Fibroblast of peridontal ligament (primary cell): ENCODE results near the gene CFI.

Source experiments
- DNase-seq: peaks from one replicate; pipeline ENCODE4 v3.0.0-alpha.2; 2010; ENCODE audit errors: extremely low read depth

CFI gene

GRCh38 chr4:109730619-109731545, 70.9 kb downstream of the CFI start:
- no peak for DNase-seq

- DNase-seq: peak; percentile 60
Measured at GRCh38 chr4:109729718-109730618, 71.8 kb downstream of the CFI start, which contains the start of gene PLA2G12A. TSS of gene PLA2G12A (minus strand) at chr4:109730070. CDS start at chr4:109729809, 261 bp downstream.

GRCh38 chr4:109729117-109729717, 72.6 kb downstream of the CFI start:
- DNase-seq: peak; percentile 27

- no peak for DNase-seq
Measured at GRCh38 chr4:109728385-109728784, 73.4 kb downstream of the CFI start.

- DNase-seq: no peak
Measured at GRCh38 chr4:109723110-109723509, 78.7 kb downstream of the CFI start.

GRCh38 chr4:109722357-109722756, 79.4 kb downstream of the CFI start:
- DNase-seq: no peak

- no peak for DNase-seq
Measured at GRCh38 chr4:109721033-109721432, 80.8 kb downstream of the CFI start.

GRCh38 chr4:109719604-109720003, 82.2 kb downstream of the CFI start:
- no peak for DNase-seq

- no peak for DNase-seq
Measured at GRCh38 chr4:109718759-109719158, 83.0 kb downstream of the CFI start.

- DNase-seq: no peak
Measured at GRCh38 chr4:109713500-109713899, 88.3 kb downstream of the CFI start.

GRCh38 chr4:109708990-109709389, 92.8 kb downstream of the CFI start:
- DNase-seq: no peak

- DNase-seq: no peak
Measured at GRCh38 chr4:109708435-109708834, 93.4 kb downstream of the CFI start.

GRCh38 chr4:109703664-109704361, 98.0 kb downstream of the CFI start:
- peak; percentile 11 for DNase-seq

- peak; percentile 68 for DNase-seq
Measured at GRCh38 chr4:109702950-109703663, 98.7 kb downstream of the CFI start, which contains the start of gene CASP6. TSS of gene CASP6 (minus strand) at chr4:109703445. CDS start at chr4:109703395, 50 bp downstream.

- peak; percentile 7 for DNase-seq
Measured at GRCh38 chr4:109701566-109702410, 100.0 kb downstream of the CFI start.

GRCh38 chr4:109699553-109700225, 102.1 kb downstream of the CFI start:
- DNase-seq: no peak

- DNase-seq: no peak
Measured at GRCh38 chr4:109698656-109699055, 103.1 kb downstream of the CFI start.

GRCh38 chr4:109691411-109691920, 110.3 kb downstream of the CFI start:
- no peak for DNase-seq
